Measurements from ENCODE around the gene ERFL. TPM values are rescaled to one million over a fixed set of nuclear protein-coding genes. Genes with fewer than 3 reads are reported as not detected.
A peak's percentile ranks its signal among the peaks of the same experiment; 100 is the strongest.

Gene ERFL
- total and polyA plus RNA-seq, 10 donors: 0.46 to 3.0 (median 2.1) TPM

- intact Hi-C loops (cut with DNase I; ENCODE audit: low total_unique reads): no loop called here
- Histone ChIP-seq H3K27me3 (replicated peaks in 1 of 7) (peaks cover 0 to 93% (median 34%) of the 10 kb centered on the region in 7 donors), H3K9me3 (no peaks in the 10 kb centered on the region), H3K36me3 (no peaks in the 10 kb centered on the region), H3K4me3 (no peak overlapping the region), H3K27ac (no peak overlapping the region), H3K4me1 (peaks cover 10 to 91% (median 39%) of the 10 kb centered on the region in 6 donors)
- DNase-seq: no peak
- TF ChIP-seq POLR2A (IDR thresholded peaks at IDR 0.05) (no peak), CTCF (IDR thresholded peaks at IDR 0.05 in 8 of 11, conservative IDR thresholded peaks at IDR 0.05 in 3 of 11) (no peak), POLR2AphosphoS5 (IDR thresholded peaks at IDR 0.05) (no peak)
- 55 to 84% (median 74%) methylated on average over 29 of the region's 29 CpGs for WGBS, 5 donors
Measured at GRCh38 chr19:41932720-41933332, 4.6 kb upstream of the ERFL start.

GRCh38 chr19:41932259-41932719, 4.0 kb upstream of the ERFL start:
- no peak for DNase-seq
- Histone ChIP-seq H3K9me3 (no peaks in the 10 kb centered on the region), H3K4me3 (no peak overlapping the region), H3K36me3 (no peaks in the 10 kb centered on the region), H3K27me3 (replicated peaks in 1 of 7) (peaks cover 0 to 94% (median 39%) of the 10 kb centered on the region in 7 donors), H3K4me1 (peaks cover 10 to 91% (median 41%) of the 10 kb centered on the region in 6 donors), H3K27ac (no peak overlapping the region)
- intact Hi-C loops (cut with DNase I; ENCODE audit: low total_unique reads): no loop called here
- TF ChIP-seq POLR2AphosphoS5 (IDR thresholded peaks at IDR 0.05) (no peak), CTCF (IDR thresholded peaks at IDR 0.05 in 8 of 11, conservative IDR thresholded peaks at IDR 0.05 in 3 of 11) (no peak), POLR2A (IDR thresholded peaks at IDR 0.05) (no peak)
- 47 to 63% (median 49%) methylated on average over 11 of the region's 11 CpGs for WGBS, 5 donors

- Histone ChIP-seq H3K4me1 (peaks cover 10 to 88% (median 44%) of the 10 kb centered on the region in 6 donors), H3K4me3 (no peak overlapping the region), H3K9me3 (no peaks in the 10 kb centered on the region), H3K27me3 (replicated peaks in 1 of 7) (peaks cover 0 to 97% (median 50%) of the 10 kb centered on the region in 7 donors), H3K36me3 (no peaks in the 10 kb centered on the region), H3K27ac (no peak overlapping the region)
- no peak for DNase-seq
- TF ChIP-seq POLR2A (IDR thresholded peaks at IDR 0.05) (no peak), POLR2AphosphoS5 (IDR thresholded peaks at IDR 0.05) (no peak), CTCF (IDR thresholded peaks at IDR 0.05 in 8 of 11, conservative IDR thresholded peaks at IDR 0.05 in 3 of 11) (peak in 5 of 11 experiments; percentile 22 to 42 (median 26))
- intact Hi-C loops (cut with DNase I; ENCODE audit: low total_unique reads): no loop called here
- WGBS, 5 donors: 12 to 25% (median 19%) methylated on average over 14 to 17 of the region's 17 CpGs
Measured at GRCh38 chr19:41930926-41931592, 2.8 kb upstream of the ERFL start.

GRCh38 chr19:41930322-41930722, 2.1 kb upstream of the ERFL start:
- no peak overlapping the region for H3K27ac ChIP-seq
- WGBS, 5 donors: 13 to 19% (median 17%) methylated on average over 7 of the region's 7 CpGs
- no peak overlapping the region for H3K4me3 ChIP-seq
- no peaks in the 10 kb centered on the region for H3K9me3 ChIP-seq
- no peak for DNase-seq
- intact Hi-C loops (cut with DNase I; ENCODE audit: low total_unique reads): no loop called here
- peaks cover 0 to 97% (median 52%) of the 10 kb centered on the region in 7 donors for H3K27me3 ChIP-seq (replicated peaks in 1 of 7)
- peaks cover 10 to 80% (median 38%) of the 10 kb centered on the region in 6 donors for H3K4me1 ChIP-seq
- TF ChIP-seq POLR2A (IDR thresholded peaks at IDR 0.05) (no peak), CTCF (IDR thresholded peaks at IDR 0.05 in 8 of 11, conservative IDR thresholded peaks at IDR 0.05 in 3 of 11) (no peak), POLR2AphosphoS5 (IDR thresholded peaks at IDR 0.05) (no peak)
- no peaks in the 10 kb centered on the region for H3K36me3 ChIP-seq
